ENCODE data around the gene TIMM23. TPM values are rescaled to one million over a fixed set of nuclear protein-coding genes. Genes with fewer than 3 reads are reported as not detected.
A peak's percentile ranks its signal among the peaks of the same experiment; 100 is the strongest.

The TIMM23 gene
- total and polyA plus RNA-seq, 2 donors (not counting 1 experiment from before 2014, with no cell fraction given): 55.0 to 130 TPM

DNA sequence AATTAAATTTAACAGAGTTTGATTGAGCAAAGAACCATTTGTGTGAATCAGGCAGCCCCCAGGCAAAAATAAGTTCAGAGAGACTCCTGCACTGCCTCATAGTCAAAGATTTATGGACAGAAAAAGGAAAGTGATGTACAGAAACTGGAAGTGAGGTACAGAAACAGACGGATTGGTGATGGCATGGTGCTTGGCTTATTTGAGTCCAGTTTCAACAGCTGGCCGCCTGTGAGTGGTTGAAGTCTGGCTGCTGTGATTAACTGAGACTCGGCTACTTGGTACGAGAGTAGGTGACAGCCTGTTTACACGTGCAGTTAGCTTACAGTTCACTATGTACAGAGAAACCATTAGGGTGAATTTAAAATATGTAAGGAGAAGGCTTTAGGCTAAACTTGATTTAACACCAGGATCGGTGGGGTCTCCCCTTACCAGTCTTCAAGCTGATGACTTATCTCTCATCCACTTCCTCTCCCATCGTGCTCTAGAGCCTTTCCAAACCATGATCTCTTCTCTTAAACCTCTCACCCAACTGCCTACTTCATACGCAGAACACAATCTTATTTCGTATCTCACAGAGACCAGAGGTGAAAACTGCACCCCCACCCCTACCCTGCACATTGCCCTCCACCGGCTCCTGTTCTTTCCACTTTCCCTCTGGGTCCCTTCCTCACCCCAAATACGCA, 78.8 kb downstream of the TIMM23 start:
- Histone ChIP-seq H3K4me2 (ENCODE audit: extremely low read depth, insufficient read depth, low read length) (no peak overlapping the region), H3K36me3 (ENCODE audit: control insufficient read depth, insufficient read depth, low read length) (no peaks in the 10 kb centered on the region), H3K27ac (ENCODE audit: insufficient read depth, low read length) (no peak overlapping the region), H3K4me1 (ENCODE audit: control insufficient read depth, extremely low read depth, insufficient read depth, low read length) (no peaks in the 10 kb centered on the region), H3K79me2 (ENCODE audit: control insufficient read depth, insufficient read depth, low read length) (no peaks in the 10 kb centered on the region), H3K9ac (ENCODE audit: insufficient read depth, low read length) (no peak overlapping the region), H2AFZ (ENCODE audit: low read length) (no peak overlapping the region), H3K4me3 (replicated peaks in 1 of 4; ENCODE audit: control extremely low read depth in 1 of 4, insufficient read depth in 1 of 4, low read depth in 3 of 4, low read length in 4 of 4) (no peak overlapping the region), H4K20me1 (ENCODE audit: control insufficient read depth, extremely low read depth, insufficient read depth, low read length) (no peaks in the 10 kb centered on the region), H3K9me3 (ENCODE audit: control insufficient read depth, insufficient read depth, low read depth, low read length) (no peaks in the 10 kb centered on the region), H3K27me3 (ENCODE audit: control insufficient read depth, insufficient read depth, low read length) (peaks cover 11% of the 10 kb centered on the region)
- TF ChIP-seq EZH2 (IDR thresholded peaks at IDR 0.05; ENCODE audit: low read length, missing control alignments): no peak
- TF ChIP-seq, protein P1, sequence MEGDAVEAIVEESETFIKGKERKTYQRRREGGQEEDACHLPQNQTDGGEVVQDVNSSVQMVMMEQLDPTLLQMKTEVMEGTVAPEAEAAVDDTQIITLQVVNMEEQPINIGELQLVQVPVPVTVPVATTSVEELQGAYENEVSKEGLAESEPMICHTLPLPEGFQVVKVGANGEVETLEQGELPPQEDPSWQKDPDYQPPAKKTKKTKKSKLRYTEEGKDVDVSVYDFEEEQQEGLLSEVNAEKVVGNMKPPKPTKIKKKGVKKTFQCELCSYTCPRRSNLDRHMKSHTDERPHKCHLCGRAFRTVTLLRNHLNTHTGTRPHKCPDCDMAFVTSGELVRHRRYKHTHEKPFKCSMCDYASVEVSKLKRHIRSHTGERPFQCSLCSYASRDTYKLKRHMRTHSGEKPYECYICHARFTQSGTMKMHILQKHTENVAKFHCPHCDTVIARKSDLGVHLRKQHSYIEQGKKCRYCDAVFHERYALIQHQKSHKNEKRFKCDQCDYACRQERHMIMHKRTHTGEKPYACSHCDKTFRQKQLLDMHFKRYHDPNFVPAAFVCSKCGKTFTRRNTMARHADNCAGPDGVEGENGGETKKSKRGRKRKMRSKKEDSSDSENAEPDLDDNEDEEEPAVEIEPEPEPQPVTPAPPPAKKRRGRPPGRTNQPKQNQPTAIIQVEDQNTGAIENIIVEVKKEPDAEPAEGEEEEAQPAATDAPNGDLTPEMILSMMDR (conservative IDR thresholded peaks at IDR 0.05 in 1 of 2, IDR thresholded peaks at IDR 0.05 in 1 of 2; ENCODE audit: low read depth in 1 of 2, low read length in 2 of 2): no peak
- peak in 1 of 2 donors; percentile 16 for DNase-seq (ENCODE audit: low read depth in 2 of 2)

DNA sequence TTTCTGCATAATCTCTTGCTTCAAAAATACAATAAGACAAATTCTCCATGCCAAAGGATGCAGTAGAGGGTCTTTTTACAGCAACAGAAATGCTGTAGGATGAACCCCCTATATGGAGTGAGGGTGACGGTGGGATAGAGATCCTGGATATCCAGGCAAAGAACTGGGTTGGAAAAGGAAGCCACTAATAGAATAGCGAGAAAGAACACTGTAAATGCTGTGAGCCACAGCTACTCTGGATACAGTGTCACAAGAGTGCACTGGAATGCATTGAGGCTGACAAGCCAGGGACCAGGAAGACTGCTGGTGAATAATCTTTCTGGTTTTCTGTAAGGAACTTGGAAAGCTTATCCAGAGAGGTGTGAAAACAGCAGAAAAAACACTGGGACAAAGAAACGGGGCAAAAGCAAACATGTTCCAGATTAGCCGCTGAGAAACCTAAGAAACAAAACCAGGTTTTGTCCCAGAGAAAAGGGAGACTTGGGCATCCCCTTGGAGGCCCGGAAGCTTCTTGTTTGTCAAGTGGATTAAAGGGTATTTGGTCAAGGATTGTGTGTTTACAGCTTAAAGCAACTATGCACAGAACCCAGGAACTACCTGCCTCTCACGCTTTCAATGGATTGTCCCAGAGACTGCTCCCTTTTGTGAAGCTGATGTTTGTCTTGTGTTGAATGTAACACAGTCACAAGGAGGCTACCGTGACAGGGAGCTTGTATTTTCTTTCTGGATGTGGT, 79.9 kb downstream of the TIMM23 start:
- no peaks in the 10 kb centered on the region for H3K4me1 ChIP-seq (ENCODE audit: control insufficient read depth, extremely low read depth, insufficient read depth, low read length)
- H3K36me3 ChIP-seq (ENCODE audit: control insufficient read depth, insufficient read depth, low read length): no peaks in the 10 kb centered on the region
- no peak overlapping the region for H3K4me2 ChIP-seq (ENCODE audit: extremely low read depth, insufficient read depth, low read length)
- no peaks in the 10 kb centered on the region for H3K9me3 ChIP-seq (ENCODE audit: control insufficient read depth, insufficient read depth, low read depth, low read length)
- no peak for DNase-seq (ENCODE audit: low read depth in 2 of 2)
- H3K27ac ChIP-seq (ENCODE audit: insufficient read depth, low read length): no peak overlapping the region
- no peaks in the 10 kb centered on the region for H4K20me1 ChIP-seq (ENCODE audit: control insufficient read depth, extremely low read depth, insufficient read depth, low read length)
- no peak overlapping the region for H3K9ac ChIP-seq (ENCODE audit: insufficient read depth, low read length)
- no peak overlapping the region for H2AFZ ChIP-seq (ENCODE audit: low read length)
- H3K4me3 ChIP-seq (replicated peaks in 1 of 4; ENCODE audit: control extremely low read depth in 1 of 4, insufficient read depth in 1 of 4, low read depth in 3 of 4, low read length in 4 of 4): no peak overlapping the region
- no peaks in the 10 kb centered on the region for H3K79me2 ChIP-seq (ENCODE audit: control insufficient read depth, insufficient read depth, low read length)
- TF ChIP-seq EZH2 (IDR thresholded peaks at IDR 0.05; ENCODE audit: low read length, missing control alignments): no peak
- TF ChIP-seq, protein P1 (conservative IDR thresholded peaks at IDR 0.05 in 1 of 2, IDR thresholded peaks at IDR 0.05 in 1 of 2; ENCODE audit: low read depth in 1 of 2, low read length in 2 of 2): no peak
- peaks cover 10% of the 10 kb centered on the region for H3K27me3 ChIP-seq (ENCODE audit: control insufficient read depth, insufficient read depth, low read length)

DNA sequence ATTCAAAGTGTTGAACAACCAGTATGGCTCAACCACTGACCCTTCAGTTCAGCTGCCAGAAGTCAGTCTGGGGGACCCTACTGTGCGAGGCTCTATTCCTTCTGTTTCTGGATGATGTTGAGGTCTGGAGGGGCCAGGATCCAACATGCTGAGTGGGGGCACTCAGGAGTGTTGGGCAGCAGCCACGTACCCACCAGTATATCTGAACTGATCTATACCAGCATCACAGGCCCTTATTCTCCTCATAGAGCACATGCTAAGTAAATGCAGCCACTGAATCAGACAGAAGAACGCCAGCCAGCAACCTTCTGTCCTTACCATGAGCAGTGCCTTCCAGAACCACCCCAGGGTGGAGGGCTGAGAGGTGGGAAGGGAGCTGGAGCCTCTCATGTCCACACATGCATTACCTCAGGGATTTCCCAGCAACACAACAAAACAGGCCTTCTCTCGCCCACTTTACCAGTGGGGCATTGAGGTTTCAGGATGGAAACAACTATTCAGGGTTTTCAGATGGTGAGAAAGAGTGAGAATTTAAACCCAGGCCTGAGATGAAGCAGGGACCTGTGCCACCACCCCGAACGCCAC, 80.6 kb downstream of the TIMM23 start:
- no peak overlapping the region for H2AFZ ChIP-seq (ENCODE audit: low read length)
- DNase-seq (ENCODE audit: low read depth in 2 of 2): no peak

More for the DNA sequence above, 80.6 kb downstream of the TIMM23 start:
- H3K36me3 ChIP-seq (ENCODE audit: control insufficient read depth, insufficient read depth, low read length): no peaks in the 10 kb centered on the region
- H3K27ac ChIP-seq (ENCODE audit: insufficient read depth, low read length): no peak overlapping the region
- H3K4me2 ChIP-seq (ENCODE audit: extremely low read depth, insufficient read depth, low read length): no peak overlapping the region
- H3K9ac ChIP-seq (ENCODE audit: insufficient read depth, low read length): no peak overlapping the region
- H3K27me3 ChIP-seq (ENCODE audit: control insufficient read depth, insufficient read depth, low read length): peaks cover 6% of the 10 kb centered on the region
- no peaks in the 10 kb centered on the region for H3K4me1 ChIP-seq (ENCODE audit: control insufficient read depth, extremely low read depth, insufficient read depth, low read length)
- TF ChIP-seq EZH2 (IDR thresholded peaks at IDR 0.05; ENCODE audit: low read length, missing control alignments): no peak
- TF ChIP-seq, protein P1 (conservative IDR thresholded peaks at IDR 0.05 in 1 of 2, IDR thresholded peaks at IDR 0.05 in 1 of 2; ENCODE audit: low read depth in 1 of 2, low read length in 2 of 2): no peak
- H3K9me3 ChIP-seq (ENCODE audit: control insufficient read depth, insufficient read depth, low read depth, low read length): no peaks in the 10 kb centered on the region
- H4K20me1 ChIP-seq (ENCODE audit: control insufficient read depth, extremely low read depth, insufficient read depth, low read length): no peaks in the 10 kb centered on the region
- no peaks in the 10 kb centered on the region for H3K79me2 ChIP-seq (ENCODE audit: control insufficient read depth, insufficient read depth, low read length)
- no peak overlapping the region for H3K4me3 ChIP-seq (replicated peaks in 1 of 4; ENCODE audit: control extremely low read depth in 1 of 4, insufficient read depth in 1 of 4, low read depth in 3 of 4, low read length in 4 of 4)

Measured in fibroblast of lung (primary cell).